RPMI7951 (cell line): ENCODE results near the gene KRT37. TPM values are rescaled to one million over a fixed set of nuclear protein-coding genes. Genes with fewer than 3 reads are reported as not detected.

ENCODE experiments used
- total RNA-seq: library from RNA; depleted of rRNA; stranded (reverse); fragments of >200 nt; shearing (Covaris generic); gene quantifications from 2 replicates; pipeline ENCODE4 v1.2.3, GENCODE V29; 2014; rRNA removed

The KRT37 gene
- total RNA-seq, 1 experiment from 2014 or later = not detected

Other genes with a start within 250 kb of the KRT37 start
- gene KRTAP4-2, start 246.4 kb downstream of the KRT37 start, total RNA-seq = not detected in 2 replicates
- not detected in 2 replicates for gene KRTAP4-1, start 239.7 kb downstream of the KRT37 start, total RNA-seq
- gene KRTAP9-1, start 234.7 kb downstream of the KRT37 start, total RNA-seq = not detected in 2 replicates
- not detected in 2 replicates for gene KRTAP9-2, start 197.9 kb downstream of the KRT37 start, total RNA-seq
- gene KRTAP9-3, start 192.1 kb downstream of the KRT37 start, total RNA-seq = not detected in 2 replicates
- not detected in 2 replicates for gene KRTAP9-8, start 186.6 kb downstream of the KRT37 start, total RNA-seq
- not detected in 2 replicates for gene KRTAP9-4, start 174.9 kb downstream of the KRT37 start, total RNA-seq
- not detected in 2 replicates for gene KRTAP9-9, start 169.2 kb downstream of the KRT37 start, total RNA-seq
- gene KRTAP9-6, start 159.2 kb downstream of the KRT37 start, total RNA-seq = not detected in 2 replicates
- not detected in 2 replicates for gene KRTAP9-7, start 148.9 kb downstream of the KRT37 start, total RNA-seq
- gene KRTAP29-1, start 121.7 kb downstream of the KRT37 start, total RNA-seq = not detected in 2 replicates
- gene KRTAP16-1, start 115.3 kb downstream of the KRT37 start, total RNA-seq = not detected in 2 replicates
- not detected in 2 replicates for gene KRTAP17-1, start 108.9 kb downstream of the KRT37 start, total RNA-seq
- gene KRT33A, start 73.8 kb downstream of the KRT37 start, total RNA-seq = not detected in 2 replicates
- gene KRT33B, start 54.8 kb downstream of the KRT37 start, total RNA-seq = 0.24 TPM in 1 of 2 replicates, not detected in the other
- not detected in 2 replicates for gene KRT34, start 42.3 kb downstream of the KRT37 start, total RNA-seq
- gene KRT31, start 27.0 kb downstream of the KRT37 start, total RNA-seq = not detected in 2 replicates
- gene KRT38, start 16.4 kb upstream of the KRT37 start, total RNA-seq = not detected in 2 replicates
- gene KRT32, start 42.8 kb upstream of the KRT37 start, total RNA-seq = not detected in 2 replicates
- gene KRT35, start 56.6 kb upstream of the KRT37 start, total RNA-seq = not detected in 2 replicates
- not detected in 2 replicates for gene KRT36, start 65.3 kb upstream of the KRT37 start, total RNA-seq
- 0.24 TPM in 1 of 2 replicates, not detected in the other for gene KRT13, start 81.0 kb upstream of the KRT37 start, total RNA-seq
- gene KRT15, start 94.3 kb upstream of the KRT37 start, total RNA-seq = 3.4 and 7.3 TPM in 2 replicates
- 4.6 and 7.8 TPM in 2 replicates for gene KRT19, start 103.7 kb upstream of the KRT37 start, total RNA-seq
- gene KRT9, start 147.5 kb upstream of the KRT37 start, total RNA-seq = not detected in 2 replicates
- not detected in 2 replicates for gene KRT14, start 162.3 kb upstream of the KRT37 start, total RNA-seq
- gene KRT16, start 188.2 kb upstream of the KRT37 start, total RNA-seq = 0.72 and 0.88 TPM in 2 replicates
- gene KRT17, start 200.0 kb upstream of the KRT37 start, total RNA-seq = 35.9 and 48.9 TPM in 2 replicates